Measurements from ENCODE around the gene GPR108. TPM values are rescaled to one million over a fixed set of nuclear protein-coding genes. Genes with fewer than 3 reads are reported as not detected.

The GPR108 gene
- total and polyA plus RNA-seq, 2 of the 8 experiments (the other 6 are each of a cell fraction or from before 2014, with no cell fraction given), result 34.9 to 46.0 TPM

DNA sequence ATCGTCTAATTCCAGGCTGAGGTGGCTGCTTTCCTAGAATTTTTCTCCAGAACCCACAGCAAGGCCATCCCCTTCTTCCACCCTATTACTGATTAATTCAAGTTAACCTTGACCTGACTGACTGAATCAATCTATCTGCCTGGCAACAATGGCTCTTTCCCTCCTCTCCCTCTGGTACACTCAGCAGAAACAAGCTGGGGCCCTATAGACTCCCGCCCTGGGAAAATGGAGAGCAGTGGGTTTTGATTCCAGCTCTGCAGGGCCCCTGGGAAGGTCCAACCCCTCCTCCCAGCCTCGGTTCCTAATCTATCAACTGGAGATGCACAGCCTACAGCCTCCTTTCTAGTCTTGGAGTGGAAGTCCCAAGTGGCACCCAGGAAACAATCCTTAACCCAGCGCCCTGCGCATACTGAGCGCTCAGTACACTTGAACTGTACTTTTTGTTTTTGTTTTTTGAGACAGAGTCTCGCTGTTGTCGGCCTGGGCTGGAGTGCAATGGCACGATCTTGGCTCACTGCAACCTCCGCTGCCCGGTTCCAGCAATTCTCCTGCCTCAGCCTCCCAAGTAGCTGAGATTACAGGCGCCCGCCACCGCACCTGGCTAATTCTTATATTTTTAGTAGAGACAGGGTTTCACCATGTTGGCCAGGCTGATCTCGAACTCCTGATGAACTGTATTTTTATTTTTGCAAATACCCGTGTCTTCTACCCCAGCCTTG, 11.7 kb downstream of the GPR108 start:
- WGBS, 2 experiments (ENCODE audit: extremely low coverage in 1 of 2, insufficient coverage in 1 of 2, insufficient read length in 1 of 2, insufficient replicate concordance in 2 of 2, low coverage in 1 of 2, low lambda C conversion rate in 2 of 2, missing lambda C conversion rate in 1 of 2), result 84% methylated on average over 13 of the region's 16 CpGs; no CpG with 5 or more reads in 1 of the 2 experiments
- Histone ChIP-seq H3K18ac (ENCODE audit: extremely low read depth, low read length) (no peak overlapping the region), H3K4ac (replicated peaks; ENCODE audit: insufficient read length, low read depth, low read length) (no peak overlapping the region), H3K9ac (replicated peaks in 1 of 4; ENCODE audit: extremely low read depth in 1 of 4, low read depth in 3 of 4, low read length in 3 of 4) (no peak overlapping the region), H3K27me3 (replicated peaks in 1 of 4; ENCODE audit: control insufficient read depth in 3 of 4, extremely low read depth in 1 of 4, insufficient read depth in 3 of 4, low read length in 3 of 4) (no peaks in the 10 kb centered on the region), H3K14ac (ENCODE audit: insufficient read length) (no peak overlapping the region), H3K4me2 (ENCODE audit: insufficient read depth in 1 of 2, low read depth in 2 of 2, low read length in 2 of 2) (no peak overlapping the region), H4K8ac (ENCODE audit: extremely low read depth, insufficient read depth, low read length) (no peak overlapping the region), H2BK12ac (ENCODE audit: low read depth, low read length) (no peak overlapping the region), H3K23ac (ENCODE audit: insufficient read length) (no peak overlapping the region), H2AK5ac (ENCODE audit: low read depth, low read length) (no peak overlapping the region), H2BK120ac (replicated peaks; ENCODE audit: low read depth, low read length) (no peak overlapping the region), H4K20me1 (replicated peaks in 1 of 2; ENCODE audit: control insufficient read depth in 1 of 2, insufficient read depth in 2 of 2, low read length in 2 of 2) (no peaks in the 10 kb centered on the region), H3K9me3 (ENCODE audit: insufficient read depth in 2 of 2, low read depth in 1 of 2, low read length in 1 of 2) (no peaks in the 10 kb centered on the region), H3K56ac (replicated peaks; ENCODE audit: insufficient read length, low read depth, low read length) (no peak overlapping the region), H2BK5ac (ENCODE audit: low read depth, low read length) (no peak overlapping the region), H2AFZ (ENCODE audit: low read length) (0 out of 2 replicates have a peak overlapping the region, but pooled peaks have one; percentile 62), H3K4me3 (ENCODE audit: extremely low read depth in 1 of 4, insufficient read depth in 2 of 4, low read depth in 3 of 4, low read length in 4 of 4) (no peak overlapping the region), H3K27ac (ENCODE audit: low read depth, low read length) (no peak overlapping the region), H3K23me2 (ENCODE audit: low read depth, low read length) (no peaks in the 10 kb centered on the region), H2BK15ac (ENCODE audit: low read length) (no peak overlapping the region), H4K5ac (ENCODE audit: insufficient read length, low read depth, low read length) (no peak overlapping the region), H3K79me2 (ENCODE audit: control insufficient read depth in 1 of 2, insufficient read depth in 2 of 2, low read length in 2 of 2) (no peaks in the 10 kb centered on the region), H3K79me1 (ENCODE audit: low read depth, low read length) (no peaks in the 10 kb centered on the region), H3K4me1 (replicated peaks in 1 of 4; ENCODE audit: control insufficient read depth in 3 of 4, insufficient read depth in 4 of 4, low read length in 3 of 4) (peaks cover 0 to 11% (median 8%) of the 10 kb centered on the region in 4 experiments; a peak in 5 of 7 replicates), H3K36me3 (ENCODE audit: control insufficient read depth in 2 of 4, insufficient read depth in 4 of 4, low read length in 3 of 4) (no peaks in the 10 kb centered on the region), H4K91ac (replicated peaks; ENCODE audit: insufficient read length, low read length) (no peak overlapping the region), H2BK20ac (ENCODE audit: low read length) (no peak overlapping the region)
- TF ChIP-seq SP2 (IDR thresholded peaks at IDR 0.05; ENCODE audit: low read length), result no peak
- TF ChIP-seq RFX5 (IDR thresholded peaks at IDR 0.05; ENCODE audit: borderline replicate concordance, low read depth, low read length), result no peak
- ChIA-PET CTCF (ENCODE audit: partially characterized antibody) (interaction anchor here (0.5 to 7.2 kb wide), 5 partner anchors 8 to 249 kb away, joined by 3 to 31 read pairs (median 5); partner anchors contain the start of gene GPR108), POLR2A (ENCODE audit: partially characterized antibody) (interaction anchor here (0.7 to 3.6 kb wide), 5 partner anchors 8 to 195 kb away, joined by 3 to 14 read pairs (median 3); partner anchors contain the start of genes GPR108 and TNFSF9)
- DNase-seq (ENCODE audit: low read depth in 1 of 2, low spot score in 2 of 2) (no peak), FAIRE-seq (no peak)
